NB4 (cell line): Measurements from ENCODE around the gene MRPS30.

Experiments
- MYC ChIP-seq: IDR thresholded peaks from 2 replicates; pipeline ENCODE4 v1.6.1; 2011; ENCODE audit warnings: low read depth, low read length
- POLR2A ChIP-seq: IDR thresholded peaks from 2 replicates; pipeline ENCODE4 v1.6.1; 2011; ENCODE audit warnings: mild to moderate bottlenecking; ENCODE audit not compliant: insufficient read length; ENCODE audit errors: extremely low read depth
- TF ChIP-seq, protein P1 (sequence below): IDR thresholded peaks from one replicate; pipeline ENCODE4 v1.5.1; 2012; ENCODE audit warnings: low read depth, low read length

DNA sequence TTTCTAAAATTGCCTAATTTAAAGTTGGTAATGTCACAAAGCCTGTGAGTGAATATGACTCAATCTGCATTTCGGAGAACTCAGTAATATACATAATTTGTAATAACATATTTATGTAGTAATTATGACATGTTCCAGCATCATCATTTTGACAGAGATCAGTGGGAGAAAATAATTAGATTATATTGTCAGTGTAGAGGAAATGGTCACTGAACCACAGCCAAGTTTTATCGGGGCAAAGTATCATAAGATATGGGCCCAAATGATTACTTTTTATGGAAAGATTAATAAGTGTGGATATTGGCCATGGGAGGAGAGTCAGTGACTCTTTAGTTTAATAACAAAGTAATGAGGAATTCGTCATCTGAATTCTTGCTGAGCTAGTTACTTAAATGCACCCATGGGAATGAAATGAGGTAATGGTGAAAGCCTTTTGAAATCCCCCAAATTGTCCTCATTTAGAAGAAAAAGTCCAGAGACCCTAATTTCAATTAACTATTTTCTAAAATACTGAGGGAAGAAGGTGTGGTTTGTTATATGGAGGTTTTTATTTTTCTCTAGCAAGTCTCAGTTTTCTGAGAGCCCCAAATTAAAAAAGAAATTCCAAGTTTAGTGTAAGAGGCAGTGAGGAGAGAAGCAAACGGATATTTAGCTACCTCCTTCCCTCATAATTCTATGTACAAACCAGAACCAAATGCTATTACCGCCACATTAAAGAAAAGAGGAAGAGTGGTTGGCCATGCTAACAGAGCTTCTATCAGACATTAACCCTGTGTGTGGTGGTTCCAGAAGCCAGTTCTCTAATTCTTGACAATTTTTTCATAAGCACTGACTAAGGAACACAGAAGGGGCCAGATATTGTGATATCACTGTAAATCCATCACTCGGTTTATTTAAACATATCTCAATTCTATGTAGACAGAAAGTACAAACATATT, 37.7 kb upstream of the MRPS30 start:
- TF ChIP-seq, protein P1, sequence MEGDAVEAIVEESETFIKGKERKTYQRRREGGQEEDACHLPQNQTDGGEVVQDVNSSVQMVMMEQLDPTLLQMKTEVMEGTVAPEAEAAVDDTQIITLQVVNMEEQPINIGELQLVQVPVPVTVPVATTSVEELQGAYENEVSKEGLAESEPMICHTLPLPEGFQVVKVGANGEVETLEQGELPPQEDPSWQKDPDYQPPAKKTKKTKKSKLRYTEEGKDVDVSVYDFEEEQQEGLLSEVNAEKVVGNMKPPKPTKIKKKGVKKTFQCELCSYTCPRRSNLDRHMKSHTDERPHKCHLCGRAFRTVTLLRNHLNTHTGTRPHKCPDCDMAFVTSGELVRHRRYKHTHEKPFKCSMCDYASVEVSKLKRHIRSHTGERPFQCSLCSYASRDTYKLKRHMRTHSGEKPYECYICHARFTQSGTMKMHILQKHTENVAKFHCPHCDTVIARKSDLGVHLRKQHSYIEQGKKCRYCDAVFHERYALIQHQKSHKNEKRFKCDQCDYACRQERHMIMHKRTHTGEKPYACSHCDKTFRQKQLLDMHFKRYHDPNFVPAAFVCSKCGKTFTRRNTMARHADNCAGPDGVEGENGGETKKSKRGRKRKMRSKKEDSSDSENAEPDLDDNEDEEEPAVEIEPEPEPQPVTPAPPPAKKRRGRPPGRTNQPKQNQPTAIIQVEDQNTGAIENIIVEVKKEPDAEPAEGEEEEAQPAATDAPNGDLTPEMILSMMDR = no peak
- TF ChIP-seq MYC = no peak
- no peak for TF ChIP-seq POLR2A
